GM19328 (cell line): Measurements from ENCODE around the gene AKAP14.
A peak's percentile ranks its signal among the peaks of the same experiment; 100 is the strongest.
"Not testable (repeated sequence)": the region's sequence is repeated elsewhere in the genome, so short reads cannot be mapped to it uniquely, and the experiment has no call there.

Experiments used
- ATAC-seq: cut with Tn5 transposase; IDR thresholded peaks from one replicate; pipeline ENCODE4 v1.9.1; 2021; ENCODE audit warnings: mild to moderate bottlenecking, moderate library complexity; ENCODE audit not compliant: unreplicated experiment

The AKAP14 gene

DNA sequence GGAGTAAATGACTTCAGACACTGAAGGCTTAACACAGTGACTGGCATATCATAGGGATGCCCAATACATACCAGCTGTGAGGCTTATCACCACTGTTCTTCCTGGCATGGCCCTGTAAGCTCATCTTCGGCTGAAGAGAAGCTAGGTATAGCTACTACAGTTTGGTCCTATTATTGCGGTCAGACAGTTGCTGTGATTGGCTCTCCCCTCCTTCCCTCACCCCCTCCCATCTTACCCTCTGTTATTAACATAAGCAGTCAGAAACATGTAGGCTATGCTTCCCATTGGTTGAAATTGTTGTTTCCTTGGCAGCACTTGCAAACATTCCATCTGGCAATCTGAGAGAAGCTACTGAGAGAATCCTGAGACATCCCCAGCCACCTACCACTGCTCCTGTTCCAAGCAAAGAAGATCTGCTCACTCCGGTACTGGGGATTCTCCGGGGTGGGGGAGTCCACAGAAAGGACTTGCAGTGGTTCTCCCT, at the start of gene AKAP14:
AKAP14 (plus strand) TSS at position 51 of the 484 bp plus-strand sequence. CDS start 7,331 bp downstream, outside the sequence.
- ATAC-seq, result no peak

- peak; percentile 93 for ATAC-seq
These were observed 43.0 kb upstream of the AKAP14 start, which contains the start of gene UPF3B for GRCh38 chrX:119852382-119853353. Gene UPF3B (minus strand): TSS chrX:119852963. CDS start chrX:119852928, 35 bp downstream.

DNA sequence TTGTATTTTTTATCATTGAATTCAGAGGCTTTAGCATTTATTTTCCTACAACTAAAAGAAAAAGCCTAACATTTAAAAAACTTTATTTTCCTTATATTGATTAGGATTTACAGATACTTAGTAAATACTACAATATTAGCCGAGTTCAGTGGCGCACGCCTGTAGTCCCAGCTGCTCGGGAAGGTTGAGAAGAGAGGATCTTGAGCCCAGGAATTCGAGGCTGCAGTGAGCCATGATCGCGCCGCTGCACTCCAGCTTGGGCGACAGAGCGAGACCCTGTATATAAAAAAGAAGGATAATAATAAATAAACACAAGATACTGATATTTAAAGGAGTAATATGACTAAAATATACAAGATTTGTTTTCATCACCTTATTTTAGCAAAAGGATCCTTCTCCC, 42.2 kb upstream of the AKAP14 start:
- ATAC-seq, result no peak

DNA sequence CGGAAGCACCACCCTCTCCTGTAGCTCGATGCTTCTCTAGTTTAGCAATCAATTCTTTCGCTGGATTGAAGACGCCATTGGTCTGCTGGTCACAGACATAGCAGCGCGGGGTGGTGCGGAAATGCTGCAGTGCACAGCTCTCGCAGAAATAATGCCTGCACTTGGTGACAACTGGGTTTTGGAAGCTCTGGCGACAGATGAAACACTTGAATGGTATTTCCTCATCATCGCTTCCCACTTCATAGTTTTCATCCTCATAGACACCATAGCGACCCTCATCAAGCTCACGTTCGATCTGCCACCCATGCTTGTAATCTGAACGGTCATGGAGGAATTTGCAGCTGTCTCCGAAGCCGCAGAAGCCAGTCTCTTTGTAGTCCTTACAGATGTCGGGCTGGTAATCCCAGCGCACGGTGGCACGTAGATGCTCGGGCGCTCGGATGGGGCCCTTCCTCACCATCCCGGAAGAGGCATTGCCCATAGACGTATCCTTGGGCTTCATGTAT, 25.0 kb upstream of the AKAP14 start:
- no peak for ATAC-seq

DNA sequence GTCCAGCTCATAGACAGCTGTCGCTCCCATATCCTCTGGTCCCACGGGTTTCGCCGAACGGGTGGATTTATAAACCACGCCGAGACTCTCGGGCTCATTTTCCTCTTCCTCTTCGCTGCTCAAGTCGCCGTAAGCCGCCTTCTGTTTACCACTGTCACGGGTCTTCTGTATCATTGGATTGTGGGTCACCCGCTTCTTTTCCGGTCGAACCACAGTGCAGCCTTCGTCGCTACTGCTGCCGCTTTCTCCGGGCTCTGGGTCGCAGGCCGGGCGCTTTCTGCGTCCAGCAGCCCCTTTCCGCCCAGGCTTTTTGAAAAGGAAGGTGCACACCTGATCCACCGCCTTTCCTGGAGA, 24.5 kb upstream of the AKAP14 start:
- ATAC-seq, result peak; percentile 32

DNA sequence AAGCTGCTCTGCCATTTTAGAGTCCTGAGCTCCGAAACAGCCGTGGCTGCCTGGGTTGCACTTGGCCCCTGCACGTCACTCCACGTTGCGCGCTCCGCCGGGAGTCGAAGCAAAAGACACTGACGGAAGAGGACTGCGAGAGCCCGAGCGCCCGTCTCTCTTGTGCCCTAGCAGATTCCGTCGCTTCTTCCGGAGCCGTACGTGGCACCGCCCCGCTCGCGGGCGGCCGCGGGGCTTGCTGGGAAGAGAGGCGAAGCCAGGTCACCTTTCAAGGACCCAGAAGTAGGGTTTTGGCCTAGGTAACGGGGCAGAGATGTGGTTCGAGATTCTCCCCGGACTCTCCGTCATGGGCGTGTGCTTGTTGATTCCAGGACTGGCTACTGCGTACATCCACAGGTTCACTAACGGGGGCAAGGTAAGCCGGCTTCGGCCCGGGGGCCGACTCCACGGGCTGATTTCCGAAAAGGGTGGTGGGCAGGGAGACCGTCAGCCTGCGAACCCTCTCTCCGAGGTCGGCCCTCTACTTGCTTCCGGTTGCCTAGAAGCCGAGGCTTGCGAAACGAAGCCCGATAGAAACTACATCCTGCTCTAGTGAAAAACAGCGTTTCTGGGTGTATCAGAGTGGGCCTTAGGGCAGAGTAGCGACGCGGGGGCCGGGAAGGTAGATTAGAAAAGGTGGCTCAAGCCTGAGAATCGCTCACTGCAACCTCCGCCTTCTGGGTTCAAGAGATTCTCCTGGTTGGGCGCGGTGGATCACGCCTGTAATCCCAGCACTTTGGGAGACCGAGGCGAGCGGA, 23.9 kb upstream of the AKAP14 start, which contains the start of the genes NDUFA1 and RNF113A:
NDUFA1 (plus strand) TSS at position 234 of the 797 bp plus-strand sequence; CDS start at position 314, 80 bp downstream.
RNF113A (minus strand) TSS at position 135 of the 797 bp plus-strand sequence; CDS start at position 15, 120 bp downstream.
- ATAC-seq, result peak; percentile 85

GRCh38 chrX:119878740-119879139, 17.0 kb upstream of the AKAP14 start:
- ATAC-seq, result no peak

- no peak for ATAC-seq
These were observed 15.6 kb upstream of the AKAP14 start for GRCh38 chrX:119880076-119880475.

DNA sequence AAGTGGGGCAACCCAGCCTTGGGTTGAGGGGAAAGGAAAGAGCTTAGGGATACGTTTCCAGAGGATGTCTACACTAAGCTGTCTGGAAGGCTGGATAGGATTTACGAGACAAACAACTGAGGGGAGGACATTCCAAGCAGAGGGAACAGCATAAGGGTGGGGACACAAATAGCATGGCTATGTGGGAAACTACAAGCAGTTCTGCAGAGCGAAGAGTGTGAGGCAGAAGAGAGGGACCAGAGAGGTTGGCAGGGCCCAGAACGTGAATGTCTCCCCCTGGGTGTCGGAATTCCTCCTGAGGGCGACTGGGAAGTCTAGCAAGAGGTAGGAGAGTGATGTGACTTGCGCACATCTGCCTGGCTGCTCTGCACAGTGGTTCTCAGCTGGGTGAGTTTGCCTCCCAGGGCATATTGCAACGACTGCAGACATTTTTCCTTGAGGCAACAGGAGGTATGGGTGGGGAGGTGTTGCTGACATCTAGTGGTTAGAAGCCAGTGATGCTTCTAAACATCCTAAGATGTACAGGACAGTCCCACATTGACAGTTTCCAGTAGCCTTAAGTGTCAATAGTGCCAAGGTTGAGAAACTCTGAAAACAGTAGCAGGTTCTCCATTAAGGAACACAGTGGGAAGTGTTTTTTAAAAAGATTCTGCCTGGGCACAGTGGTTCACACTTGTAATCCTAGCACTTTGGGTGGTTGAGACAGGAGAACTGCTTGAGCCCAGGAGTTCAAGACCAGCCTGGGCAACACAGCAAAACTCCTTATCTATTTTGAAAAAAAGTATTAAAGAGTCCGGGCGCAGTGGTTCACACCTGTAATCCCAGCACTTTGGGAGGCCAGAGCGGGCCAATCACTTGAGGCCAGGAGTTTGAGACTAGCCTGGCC, 14.9 kb upstream of the AKAP14 start:
- peak; percentile 94 for ATAC-seq

DNA sequence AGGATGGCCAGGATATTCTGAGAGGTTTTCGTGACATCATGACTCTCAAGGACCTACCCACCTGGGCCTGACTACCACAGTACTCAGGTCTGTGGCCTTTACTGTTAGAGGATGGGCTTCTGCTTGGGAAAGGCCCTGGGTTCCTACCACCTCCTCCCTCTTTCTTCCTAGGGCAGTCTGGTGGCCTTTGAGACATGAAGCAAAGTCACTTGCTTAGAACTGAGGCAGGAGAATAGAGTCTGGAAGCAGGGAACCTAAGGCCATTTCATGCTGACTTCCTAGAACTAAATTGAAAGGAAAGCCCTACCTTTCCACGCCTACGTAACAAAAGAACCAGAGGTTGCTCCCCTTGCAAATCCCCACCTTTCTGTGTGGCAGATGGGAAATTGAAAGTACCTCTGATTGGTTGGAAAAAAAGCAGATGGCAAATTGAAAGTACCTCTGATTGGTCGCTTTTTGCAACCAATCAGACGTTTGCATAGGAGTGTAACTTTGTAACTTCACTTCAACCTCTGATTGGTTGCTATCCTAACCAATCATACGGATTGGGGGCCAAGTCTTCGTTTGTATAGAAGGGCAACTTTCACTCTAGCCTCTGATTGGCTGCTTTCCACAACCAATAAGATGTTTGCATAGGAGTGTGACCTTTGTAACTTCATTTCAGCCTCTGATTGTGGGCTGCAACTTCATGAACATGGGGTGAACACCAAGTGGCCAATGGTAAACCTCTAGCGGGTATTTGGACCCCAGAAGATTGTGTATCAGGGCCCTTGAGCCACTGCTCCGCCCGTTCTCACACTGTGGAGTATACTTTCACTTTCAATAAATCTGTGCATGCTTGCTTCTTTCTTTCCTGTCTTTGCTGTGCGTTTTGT, 9.9 kb upstream of the AKAP14 start:
- no peak for ATAC-seq

DNA sequence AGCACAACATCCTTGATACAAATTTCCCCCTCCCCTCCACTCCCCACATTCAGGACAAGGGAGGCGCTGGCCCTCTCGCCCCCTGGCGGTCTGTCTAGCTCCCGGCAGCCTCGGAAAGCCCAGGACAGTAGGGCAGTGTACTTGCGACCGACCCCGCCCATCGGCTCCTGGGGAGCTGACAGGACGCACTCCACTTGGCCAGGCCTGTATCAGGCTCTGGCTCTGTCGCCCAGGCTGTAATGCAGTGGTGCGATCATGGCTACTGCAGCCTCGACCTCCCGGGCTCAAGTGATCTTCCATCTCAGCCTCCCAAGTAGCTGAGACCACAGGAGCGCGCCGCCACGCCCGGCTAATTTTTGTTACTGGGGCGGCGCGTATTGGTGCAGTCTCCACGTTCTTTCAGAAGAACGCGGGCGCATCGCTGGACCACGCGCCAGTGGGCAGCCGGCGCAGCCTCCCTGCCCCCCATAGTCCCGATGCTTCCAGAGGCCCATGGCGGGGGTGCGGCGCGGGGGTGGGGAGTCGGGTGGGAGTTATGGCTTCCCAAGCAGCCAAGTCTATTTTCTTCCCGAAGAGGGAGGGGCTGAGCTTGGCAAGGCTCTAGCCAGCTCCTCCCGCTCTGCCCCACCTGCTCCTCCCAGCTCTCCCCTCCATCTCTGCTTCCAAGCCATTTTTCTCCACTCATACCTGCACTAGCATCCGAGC, 7.8 kb upstream of the AKAP14 start:
- peak; percentile 67 for ATAC-seq

GRCh38 chrX:119890626-119891025, 5.1 kb upstream of the AKAP14 start:
- not testable (repeated sequence) for ATAC-seq

DNA sequence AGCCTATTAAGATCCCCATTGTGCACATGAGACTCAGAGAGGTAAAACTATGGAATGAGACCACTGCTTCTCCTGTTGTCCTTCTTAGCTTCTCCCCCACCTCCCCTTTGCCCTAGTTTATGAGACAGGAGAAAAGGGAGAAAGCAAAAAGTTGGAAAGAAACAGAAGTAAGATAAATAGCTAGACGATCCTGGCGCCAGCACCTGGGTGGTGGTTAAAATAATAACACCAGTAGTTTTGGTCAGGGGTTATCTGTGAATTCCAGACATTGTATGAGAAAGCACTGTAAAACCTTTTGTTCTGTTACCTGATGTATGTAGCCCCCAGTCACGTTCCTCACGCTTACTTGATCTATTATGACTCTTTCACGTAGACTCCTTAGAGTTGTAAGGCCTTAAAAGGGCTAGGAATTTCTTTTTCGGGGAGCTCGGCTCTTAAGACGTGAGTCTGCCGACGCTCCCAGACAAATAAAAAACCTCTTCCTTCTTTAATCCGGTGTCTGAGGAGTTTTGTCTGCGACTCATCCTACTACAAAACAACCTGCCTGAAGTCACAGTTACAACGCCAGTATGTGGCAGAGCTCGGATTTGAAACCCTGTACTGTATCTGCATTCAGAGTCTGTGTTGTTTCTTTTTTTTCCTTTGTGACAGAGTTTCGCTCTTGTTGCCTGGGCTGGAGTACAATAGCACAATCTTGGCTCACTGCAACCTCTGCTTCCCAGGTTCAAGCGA, 3.6 kb upstream of the AKAP14 start:
- ATAC-seq, result not testable (repeated sequence)

DNA sequence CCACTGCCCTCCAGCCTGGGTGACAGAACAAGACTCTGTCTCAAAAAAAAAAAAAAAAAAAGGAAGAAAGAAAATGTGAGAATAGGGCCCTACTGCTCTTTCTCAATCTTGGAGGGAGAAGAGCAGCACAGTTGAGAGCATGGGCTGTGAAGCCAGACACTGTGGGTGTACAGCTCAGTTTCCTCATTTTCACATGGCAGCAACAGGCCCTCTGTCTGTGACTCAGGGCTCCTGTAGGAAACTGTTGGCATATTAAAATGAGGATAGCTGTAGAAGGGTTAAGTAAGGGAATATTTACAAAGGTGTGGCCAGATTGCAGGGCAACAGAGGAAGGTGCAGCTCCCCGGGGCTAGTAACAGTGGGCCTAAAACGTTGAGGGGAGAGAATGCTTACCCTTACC, 3.4 kb downstream of the AKAP14 start:
- no peak for ATAC-seq

DNA sequence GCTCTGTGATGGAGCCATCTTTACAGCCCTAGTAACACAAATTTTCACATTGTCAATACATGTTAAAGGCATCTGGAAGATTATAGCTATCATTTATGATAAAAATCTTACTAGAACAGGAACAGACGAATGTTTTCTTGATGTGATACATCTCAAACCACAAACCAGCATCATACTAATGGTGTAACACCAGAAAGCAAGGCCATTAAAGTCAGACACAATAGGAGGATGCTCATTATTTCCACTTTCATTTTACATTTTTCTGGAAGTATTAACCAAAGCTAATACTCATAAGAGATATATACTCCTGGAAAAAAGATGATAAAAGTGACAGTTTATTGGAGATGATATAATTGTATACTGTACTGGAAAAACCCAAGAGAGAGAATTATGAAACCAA, 5.3 kb downstream of the AKAP14 start:
- ATAC-seq, result no peak

GRCh38 chrX:119916310-119916709, 20.6 kb downstream of the AKAP14 start:
- no peak for ATAC-seq

GRCh38 chrX:119917877-119918276, 22.2 kb downstream of the AKAP14 start:
- ATAC-seq, result no peak
